HG03045 (cell line): ENCODE data around the gene SLC7A7.
A peak's percentile ranks its signal among the peaks of the same experiment; 100 is the strongest.
"Not testable (repeated sequence)": the region's sequence is repeated elsewhere in the genome, so short reads cannot be mapped to it uniquely, and the experiment has no call there.

Source experiments
- ATAC-seq: cut with Tn5 transposase; IDR thresholded peaks from one replicate; pipeline ENCODE4 v1.9.1; 2021; ENCODE audit warnings: mild to moderate bottlenecking, moderate library complexity; ENCODE audit not compliant: unreplicated experiment

SLC7A7 gene

GRCh38 chr14:22794551-22794951 is 20.7 kb downstream of the SLC7A7 start:
- ATAC-seq = peak; percentile 33

- ATAC-seq = no peak
Observed at GRCh38 chr14:22793976-22794375, 21.3 kb downstream of the SLC7A7 start.

- ATAC-seq = not testable (repeated sequence)
Observed at GRCh38 chr14:22793550-22793949, 21.7 kb downstream of the SLC7A7 start.

- no peak for ATAC-seq
Observed at GRCh38 chr14:22792158-22792557, 23.1 kb downstream of the SLC7A7 start.

- no peak for ATAC-seq
Observed at GRCh38 chr14:22791301-22791700, 23.9 kb downstream of the SLC7A7 start.

- no peak for ATAC-seq
Observed at GRCh38 chr14:22786685-22787084, 28.6 kb downstream of the SLC7A7 start.

- no peak for ATAC-seq
Observed at GRCh38 chr14:22781301-22781991, 33.8 kb downstream of the SLC7A7 start.

GRCh38 chr14:22780941-22781300 is 34.3 kb downstream of the SLC7A7 start:
- ATAC-seq = no peak

GRCh38 chr14:22780105-22780679 is 35.0 kb downstream of the SLC7A7 start:
- ATAC-seq = no peak

- no peak for ATAC-seq
Observed at GRCh38 chr14:22778084-22778483, 37.2 kb downstream of the SLC7A7 start.

- ATAC-seq = not testable (repeated sequence)
Observed at GRCh38 chr14:22776849-22777248, 38.4 kb downstream of the SLC7A7 start.

- ATAC-seq = no peak
Observed at GRCh38 chr14:22776215-22776614, 39.0 kb downstream of the SLC7A7 start.

- no peak for ATAC-seq
Observed at GRCh38 chr14:22774011-22774706, 41.1 kb downstream of the SLC7A7 start.

GRCh38 chr14:22773162-22774010 is 41.8 kb downstream of the SLC7A7 start:
- ATAC-seq = no peak

GRCh38 chr14:22772725-22773124 is 42.5 kb downstream of the SLC7A7 start:
- ATAC-seq = no peak

- ATAC-seq = no peak
Observed at GRCh38 chr14:22770481-22771187, 44.6 kb downstream of the SLC7A7 start.

GRCh38 chr14:22769369-22769768 is 45.9 kb downstream of the SLC7A7 start:
- no peak for ATAC-seq

- ATAC-seq = no peak
Observed at GRCh38 chr14:22768947-22769346, 46.3 kb downstream of the SLC7A7 start.

GRCh38 chr14:22767323-22767589 is 48.0 kb downstream of the SLC7A7 start:
- no peak for ATAC-seq

- peak; percentile 79 for ATAC-seq
Observed at GRCh38 chr14:22766457-22767322, 48.5 kb downstream of the SLC7A7 start, which contains the start of gene OXA1L. TSS of gene OXA1L (plus strand) at chr14:22766688. CDS start at chr14:22766702, 14 bp downstream.
